ENCODE results near the gene ZC4H2. TPM values are rescaled to one million over a fixed set of nuclear protein-coding genes. Genes with fewer than 3 reads are reported as not detected.
"Not testable (repeated sequence)": the region's sequence is repeated elsewhere in the genome, so short reads cannot be mapped to it uniquely, and the experiment has no call there.

ZC4H2 gene, protein sequence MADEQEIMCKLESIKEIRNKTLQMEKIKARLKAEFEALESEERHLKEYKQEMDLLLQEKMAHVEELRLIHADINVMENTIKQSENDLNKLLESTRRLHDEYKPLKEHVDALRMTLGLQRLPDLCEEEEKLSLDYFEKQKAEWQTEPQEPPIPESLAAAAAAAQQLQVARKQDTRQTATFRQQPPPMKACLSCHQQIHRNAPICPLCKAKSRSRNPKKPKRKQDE
- 13.0 and 16.3 TPM in 2 replicates for total RNA-seq

DNA sequence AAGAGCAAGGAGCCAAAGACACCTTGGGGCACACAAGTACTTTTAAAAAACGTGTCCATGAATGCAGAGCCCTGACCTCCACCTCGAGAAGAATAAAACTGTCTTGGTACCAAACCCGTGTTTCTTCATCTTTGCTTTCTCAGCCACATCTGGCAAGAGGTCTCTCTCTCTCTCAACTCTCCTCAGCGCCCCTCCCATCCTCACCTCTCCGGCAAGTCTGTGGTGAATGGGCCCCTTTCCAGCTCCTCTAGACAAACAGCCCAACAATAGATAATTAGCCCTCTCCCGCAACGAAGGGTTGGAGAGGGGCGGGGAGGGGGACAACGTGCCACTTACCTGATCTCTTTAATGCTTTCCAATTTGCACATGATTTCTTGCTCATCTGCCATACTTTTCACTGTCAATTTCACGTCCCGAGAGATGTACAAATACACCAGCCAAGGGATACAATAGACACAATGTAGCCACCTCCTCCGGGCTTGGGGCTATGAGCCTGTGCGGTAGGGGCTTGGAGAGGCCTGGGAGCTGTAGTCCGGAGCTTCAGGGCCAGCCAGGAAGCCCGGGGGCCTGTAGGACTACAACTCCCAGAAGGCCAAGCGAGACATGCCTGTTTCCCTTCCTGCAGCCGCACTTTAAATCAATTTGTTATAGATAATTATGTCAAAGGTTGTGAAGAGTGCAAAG lies at the start of gene ZC4H2:
Gene ZC4H2, minus strand, starts transcription at position 462 of the 684 bp plus-strand sequence. Its CDS starts 73 bp downstream, at position 389.
- peak; percentile 72 for DNase-seq (ENCODE audit: low read depth)

DNA sequence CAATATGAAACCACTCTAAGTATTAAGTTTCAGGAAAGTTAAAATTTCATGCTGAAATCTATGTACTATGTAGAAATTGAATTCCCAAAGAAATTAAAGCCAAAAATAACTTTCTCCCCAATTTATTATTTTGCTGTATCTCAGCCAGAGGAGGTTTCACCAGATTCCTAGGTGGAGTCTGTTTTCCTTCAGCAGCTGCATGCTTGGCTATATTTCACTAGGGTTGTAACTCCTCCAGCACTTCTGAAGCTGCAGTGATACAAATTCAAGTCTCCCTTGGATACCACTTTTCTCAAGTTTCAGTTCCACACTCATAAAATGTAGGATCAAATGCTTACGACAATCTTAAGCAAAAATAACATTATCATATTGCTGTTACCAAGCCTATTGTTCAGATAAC lies 41.2 kb upstream of the ZC4H2 start:
- no peak for DNase-seq (ENCODE audit: low read depth)

DNA sequence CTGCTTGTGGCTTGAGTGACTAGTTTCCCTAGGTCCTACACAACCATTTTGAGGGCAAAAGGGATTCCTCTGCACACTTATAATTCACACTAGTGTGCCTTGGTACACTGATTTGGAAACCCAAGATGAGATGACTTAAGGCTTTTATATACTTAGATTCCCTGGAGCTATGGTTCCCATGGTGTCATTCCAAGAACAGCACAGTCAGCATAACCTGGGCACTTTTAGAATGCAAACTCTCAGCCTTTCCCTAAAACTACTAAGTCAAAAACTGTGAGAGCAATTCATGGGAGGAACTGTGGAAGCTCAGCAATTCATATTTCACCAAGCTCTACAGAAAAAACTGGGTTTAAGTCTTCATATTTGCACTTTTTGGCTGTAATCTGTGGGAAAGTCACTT lies 38.0 kb upstream of the ZC4H2 start:
- no peak for DNase-seq (ENCODE audit: low read depth)

DNA sequence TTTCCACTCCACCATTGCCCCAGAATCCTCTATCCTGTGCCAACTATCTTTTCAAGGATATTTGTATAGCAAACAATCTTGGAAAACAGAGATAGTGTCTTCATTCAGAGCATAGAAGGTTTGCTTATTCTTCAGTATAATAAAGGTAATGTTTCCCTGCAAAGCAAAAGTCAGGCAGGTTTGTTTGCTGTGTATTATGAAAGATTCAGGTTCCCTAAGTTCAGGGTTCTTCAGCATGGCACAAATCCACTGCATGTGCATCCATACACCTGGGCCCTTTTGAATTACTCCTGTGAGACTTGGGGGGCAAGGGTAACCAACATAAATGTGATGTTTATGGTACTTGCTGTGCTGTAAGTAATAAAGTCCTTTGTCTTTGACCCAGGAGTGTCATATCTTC lies 33.2 kb upstream of the ZC4H2 start:
- DNase-seq (ENCODE audit: low read depth) = no peak

DNA sequence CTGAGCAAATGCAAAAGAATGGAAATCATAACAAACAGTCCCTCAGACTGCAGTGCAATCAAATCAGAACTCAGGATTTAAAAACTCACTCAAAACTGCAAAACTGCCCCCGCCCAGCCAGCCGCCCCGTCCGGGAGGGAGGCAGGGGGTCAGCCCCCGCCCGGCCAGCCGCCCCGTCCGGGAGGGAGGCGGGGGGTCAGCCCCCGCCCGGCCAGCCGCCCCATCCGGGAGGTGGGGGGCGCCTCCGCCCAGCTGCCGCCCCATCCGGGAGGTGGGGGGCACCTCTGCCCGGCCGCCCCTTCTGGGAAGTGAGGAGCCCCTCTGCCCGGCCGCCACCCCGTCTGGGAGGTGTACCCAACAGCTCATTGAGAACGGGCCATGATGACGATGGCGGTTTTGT lies 26.0 kb upstream of the ZC4H2 start:
- not testable (repeated sequence) for DNase-seq (ENCODE audit: low read depth)

DNA sequence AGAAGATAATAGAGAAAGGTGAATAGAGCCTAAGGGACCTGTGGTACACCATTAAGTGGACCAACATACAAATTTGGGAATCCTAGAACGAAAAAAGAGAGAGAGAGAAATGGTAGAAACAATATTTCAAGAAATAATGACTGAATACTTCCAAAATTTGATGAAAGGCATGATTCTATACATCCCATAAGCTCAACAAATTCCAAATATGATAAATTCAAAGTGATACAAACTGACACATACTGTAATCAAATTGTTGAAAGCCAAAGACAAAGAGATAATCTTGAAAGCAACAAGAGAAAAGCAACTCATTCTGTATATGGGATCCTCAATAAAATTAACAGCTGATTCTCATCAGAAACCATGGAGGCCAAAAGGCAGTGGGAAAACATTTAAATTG lies 20.6 kb upstream of the ZC4H2 start:
- no peak for DNase-seq (ENCODE audit: low read depth)

DNA sequence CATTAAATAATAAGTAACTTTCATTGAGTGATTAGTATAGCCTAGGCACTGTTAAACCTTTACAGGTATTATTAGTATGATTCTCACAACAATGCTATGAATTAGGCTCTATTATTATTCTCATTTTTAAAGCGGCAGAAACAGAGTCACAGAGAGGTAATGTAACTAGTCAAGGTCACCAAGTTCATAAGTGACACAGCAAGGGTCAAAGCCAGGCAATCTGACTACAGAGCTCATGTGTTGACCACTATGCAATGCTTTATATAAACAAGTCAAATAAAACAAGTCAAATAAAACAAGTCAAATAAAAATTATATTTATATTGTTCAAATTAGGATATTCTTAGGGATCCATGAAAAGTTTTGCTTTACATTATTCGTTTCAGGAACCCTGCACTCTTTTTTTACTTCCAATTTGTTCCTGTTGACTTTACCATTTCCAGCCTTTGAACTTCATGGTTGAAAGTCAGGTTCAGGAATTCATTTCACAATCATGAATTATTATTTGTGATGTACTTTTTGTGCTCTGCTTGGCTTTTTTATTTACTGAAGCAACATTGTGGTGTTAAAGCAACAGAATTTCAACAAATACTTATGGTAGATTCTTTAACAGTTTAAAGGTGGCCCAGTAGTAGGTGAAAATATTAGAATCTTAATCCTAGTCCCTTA lies 18.0 kb upstream of the ZC4H2 start:
- no peak for DNase-seq (ENCODE audit: low read depth)

DNA sequence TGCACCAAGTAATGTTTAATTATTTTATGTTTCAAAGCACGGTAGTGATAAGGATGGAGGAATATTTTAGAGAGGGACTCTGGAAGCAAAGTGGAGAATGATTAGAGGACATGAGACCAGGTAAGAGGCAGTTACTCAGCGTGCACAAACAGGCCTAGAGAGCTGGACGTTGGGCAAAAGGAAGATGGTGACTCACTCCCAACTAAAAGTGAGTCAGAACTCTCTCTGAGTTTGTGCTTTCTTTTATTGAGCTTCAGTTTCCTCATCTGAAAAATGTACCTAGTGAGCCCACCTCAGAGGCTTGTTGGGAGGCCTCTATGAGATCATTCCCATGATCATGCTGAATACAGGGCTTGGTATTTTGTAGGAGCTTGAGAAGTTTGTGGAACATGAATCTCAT lies 1.6 kb upstream of the ZC4H2 start:
- peak; percentile 15 for DNase-seq (ENCODE audit: low read depth)

DNA sequence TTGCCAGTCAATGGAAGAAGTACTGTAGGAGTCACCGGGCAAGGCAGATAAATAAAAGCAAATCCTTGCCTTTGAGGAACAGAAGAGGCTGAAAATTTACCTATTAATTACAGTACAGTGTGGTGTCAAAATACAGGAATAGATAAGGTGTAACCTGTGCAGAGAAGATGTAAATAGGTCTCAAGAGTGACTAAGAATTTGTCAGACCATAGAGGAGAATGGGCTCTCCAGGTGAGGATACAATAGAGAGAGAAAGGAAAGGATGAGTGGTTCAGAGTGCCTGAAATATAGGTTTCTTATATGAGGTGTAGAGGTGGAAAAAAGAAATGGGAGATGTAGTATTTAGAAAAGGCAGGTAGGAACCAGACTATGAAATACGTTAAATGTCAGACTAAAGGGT lies 801 bp upstream of the ZC4H2 start:
- DNase-seq (ENCODE audit: low read depth) = no peak

DNA sequence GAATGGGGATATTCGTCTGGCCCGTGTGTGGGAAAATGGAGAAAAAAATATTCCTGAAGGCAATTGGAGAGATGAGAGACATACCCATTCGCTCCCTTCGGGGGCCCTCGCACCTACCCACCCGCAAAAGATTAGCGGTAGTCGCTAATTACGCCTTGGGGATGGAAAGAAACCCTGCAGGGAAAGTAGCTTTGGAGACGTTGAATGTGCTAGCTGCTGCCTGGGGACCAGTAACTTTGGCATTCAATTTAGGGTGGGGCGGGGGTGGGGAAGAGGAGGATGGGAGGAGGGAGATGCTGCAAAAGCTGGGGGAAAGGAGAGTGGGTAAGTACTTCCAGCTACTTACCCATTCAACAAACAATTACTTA lies 407 bp upstream of the ZC4H2 start:
- DNase-seq (ENCODE audit: low read depth) = no peak

DNA sequence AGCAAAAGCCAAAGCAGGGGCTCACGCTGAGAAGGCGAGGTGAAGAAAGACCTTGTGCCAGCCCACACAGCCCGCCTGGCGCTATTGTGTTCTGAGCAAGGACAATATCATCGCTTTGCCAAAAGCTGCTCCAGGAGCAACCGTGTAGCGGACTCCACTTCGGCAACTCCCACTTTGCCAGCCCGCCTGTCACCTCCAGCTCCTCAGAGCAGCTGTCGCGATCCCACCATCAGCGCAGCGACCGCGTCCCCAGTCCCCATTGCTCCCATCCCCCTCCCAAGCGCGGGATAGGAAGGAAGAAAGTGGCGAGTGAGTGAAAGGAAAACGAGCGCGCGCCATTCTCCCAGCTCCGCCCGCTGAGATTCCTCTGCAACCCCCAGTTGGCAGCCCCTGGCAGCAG lies 759 bp downstream of the ZC4H2 start:
- peak; percentile 8 for DNase-seq (ENCODE audit: low read depth)

DNA sequence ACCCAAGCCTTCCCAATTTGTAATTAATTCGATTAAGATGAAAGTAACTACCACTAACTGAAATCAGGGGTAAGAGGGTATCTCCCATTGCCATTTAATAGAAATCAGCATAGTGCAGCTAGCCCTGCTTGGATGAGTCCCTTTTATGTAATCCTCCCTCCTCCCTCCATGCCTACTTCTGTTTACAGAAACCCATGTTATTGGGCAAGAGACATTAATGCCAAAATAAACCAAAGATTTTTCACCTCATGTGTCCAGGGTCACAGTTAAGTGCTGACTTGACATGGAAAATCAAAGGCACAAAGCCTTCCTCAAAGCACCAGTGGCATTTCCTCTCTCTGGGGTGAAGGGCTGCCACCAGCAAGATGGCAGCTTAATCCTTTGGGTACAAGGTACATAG lies 50.8 kb downstream of the ZC4H2 start:
- DNase-seq (ENCODE audit: low read depth) = no peak

DNA sequence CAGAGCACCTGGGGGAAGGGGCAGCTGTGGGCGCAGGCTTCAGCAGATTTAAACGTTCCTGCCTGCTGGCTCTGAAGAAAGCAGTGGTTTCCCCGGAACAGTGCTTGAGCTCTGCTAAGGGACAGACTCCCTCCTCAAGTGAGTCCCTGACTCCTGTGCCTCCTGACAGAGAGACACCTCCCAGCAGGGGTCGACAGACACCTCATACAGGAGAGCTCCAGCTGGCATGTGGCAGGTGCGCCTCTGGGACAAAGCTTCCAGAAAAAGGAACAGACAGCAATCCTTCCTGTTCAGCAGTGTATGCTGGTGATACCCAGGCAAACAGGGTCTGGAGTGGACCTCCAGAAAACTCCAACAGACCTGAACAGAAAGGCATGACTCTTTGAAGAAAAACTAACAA lies 68.1 kb downstream of the ZC4H2 start:
- no peak for DNase-seq (ENCODE audit: low read depth)

DNA sequence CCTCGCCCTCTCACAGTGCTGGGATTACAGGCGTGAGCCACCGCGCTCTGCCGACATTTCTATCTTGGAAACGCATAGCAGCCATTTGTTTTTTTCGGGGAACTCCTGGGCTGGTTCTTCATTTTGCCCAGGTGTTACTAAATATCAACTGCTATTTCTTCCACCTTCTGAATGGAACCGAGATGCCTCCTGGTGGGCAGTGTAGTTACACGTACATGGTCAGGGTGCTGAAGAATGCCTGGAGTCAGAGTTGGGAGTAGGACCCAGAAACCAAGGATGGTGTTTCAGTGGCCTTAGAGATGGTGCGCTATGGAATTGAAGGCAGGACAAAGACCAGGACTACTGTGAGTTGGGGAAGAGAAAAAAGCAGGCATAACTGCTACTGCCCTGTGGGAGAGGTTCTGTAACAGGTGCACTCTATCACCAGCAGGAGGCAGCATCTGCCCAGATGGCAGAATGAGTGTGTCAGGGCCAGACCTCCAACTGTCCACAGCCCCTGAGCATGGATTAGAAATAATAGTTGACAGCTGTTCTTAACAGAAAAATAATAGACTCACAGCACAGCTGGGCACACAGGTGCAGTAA lies 81.7 kb downstream of the ZC4H2 start:
- no peak for DNase-seq (ENCODE audit: low read depth)

DNA sequence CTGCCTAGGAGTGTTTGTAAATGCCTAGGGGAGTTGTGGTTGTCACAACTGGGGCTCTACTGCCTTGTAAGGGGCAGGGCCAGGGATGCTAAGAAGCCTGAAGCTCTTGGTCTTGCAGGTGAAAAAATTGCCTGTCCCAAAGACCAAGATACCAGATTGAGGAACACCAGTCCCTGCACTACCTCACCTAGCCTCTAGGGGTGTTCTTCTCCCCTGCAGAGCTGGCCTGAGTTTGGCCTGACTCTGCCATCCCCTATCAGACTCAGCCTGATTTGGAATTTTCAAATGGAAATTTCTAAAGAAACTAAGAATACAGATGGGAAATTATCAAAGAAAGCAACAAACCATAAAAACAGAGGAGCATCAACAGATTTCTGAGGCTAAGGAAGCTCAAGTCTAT lies 90.4 kb downstream of the ZC4H2 start:
- no peak for DNase-seq (ENCODE audit: low read depth)

DNA sequence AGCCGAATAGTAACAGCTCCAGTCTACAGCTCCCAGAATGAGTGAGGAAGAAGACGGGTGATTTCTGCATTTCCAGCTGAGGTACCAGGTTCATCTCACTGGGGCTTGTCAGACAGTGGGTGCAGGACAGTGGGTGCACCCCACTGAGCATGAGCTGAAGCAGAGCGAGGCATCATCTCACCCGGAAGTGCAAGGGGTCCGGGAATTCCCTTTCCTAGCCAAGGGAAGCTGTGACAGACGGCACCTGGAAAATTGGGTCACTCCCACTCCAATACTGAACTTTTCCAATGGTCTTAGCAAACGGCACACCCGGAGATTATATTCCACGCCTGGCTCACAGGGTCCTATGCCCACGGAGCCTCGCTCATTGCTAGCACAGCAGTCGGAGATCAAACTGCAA lies 97.5 kb downstream of the ZC4H2 start:
- not testable (repeated sequence) for DNase-seq (ENCODE audit: low read depth)

DNA sequence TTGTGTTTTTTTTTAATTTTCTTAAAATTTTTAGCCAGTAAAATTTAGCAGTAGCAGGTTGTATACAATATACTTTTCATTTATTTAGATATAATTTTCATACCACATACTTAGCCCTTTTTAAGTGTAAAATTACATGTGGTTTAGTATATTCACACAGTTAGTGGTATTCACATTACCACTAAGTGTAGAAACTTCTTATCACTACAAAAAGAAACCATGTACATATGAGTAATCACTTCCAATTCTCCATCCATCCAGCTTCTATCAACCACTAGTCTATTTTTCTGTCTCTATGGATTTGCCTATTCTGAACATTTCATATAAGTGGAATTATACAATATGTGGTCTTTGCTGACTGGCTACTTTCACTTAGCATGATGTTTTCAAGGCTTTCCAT lies 109.0 kb downstream of the ZC4H2 start:
- no peak for DNase-seq (ENCODE audit: low read depth)

Other genes starting within 250 kb of the ZC4H2 start
- gene ZC3H12B, start 58.4 kb upstream of the ZC4H2 start, total RNA-seq = under 0.01 and 1.8 TPM in 2 replicates